Endodermal cell (in vitro differentiated cells): ENCODE data around the gene SOCS7. TPM values are rescaled to one million over a fixed set of nuclear protein-coding genes. Genes with fewer than 3 reads are reported as not detected.

ENCODE experiments used
- DNase-seq: peaks from one replicate; pipeline ENCODE4 v3.0.0-alpha.2; 2017
- H3K27ac ChIP-seq: 2 replicates; pipeline ENCODE4 v1.5.1; 2013; ENCODE audit warnings: mild to moderate bottlenecking, low read depth, low read length, moderate library complexity
- H3K27me3 ChIP-seq: 2 replicates; pipeline ENCODE4 v1.6.1; 2013; ENCODE audit warnings: mild to moderate bottlenecking, low read length, moderate library complexity; ENCODE audit not compliant: insufficient read depth, control insufficient read depth, poor library complexity, severe bottlenecking
- H3K36me3 ChIP-seq: 2 replicates; pipeline ENCODE4 v1.7.0; 2013; ENCODE audit warnings: mild to moderate bottlenecking, low read length, moderate library complexity; ENCODE audit not compliant: control insufficient read depth, insufficient read depth
- H3K4me1 ChIP-seq: one replicate; pipeline ENCODE4 v1.7.0; 2013; ENCODE audit warnings: low read length; ENCODE audit not compliant: control insufficient read depth, insufficient read depth
- H3K4me3 ChIP-seq: 2 replicates; pipeline ENCODE4 v1.5.1; 2013; ENCODE audit warnings: mild to moderate bottlenecking, low read length, moderate library complexity
- H3K9ac ChIP-seq: 2 replicates; pipeline ENCODE4 v1.6.1; 2013; ENCODE audit warnings: mild to moderate bottlenecking, low read length, moderate library complexity; ENCODE audit not compliant: poor library complexity, severe bottlenecking; ENCODE audit errors: extremely low read depth
- H3K9me3 ChIP-seq: 2 replicates; pipeline ENCODE4 v1.6.1; 2013; ENCODE audit warnings: mild to moderate bottlenecking, low read length, moderate library complexity; ENCODE audit not compliant: control insufficient read depth
- H3K27ac Mint-ChIP-seq: 2 replicates; pipeline ENCODE4 v1.8.0; 2020; ENCODE audit warnings: mixed read lengths
- H3K27me3 Mint-ChIP-seq: 2 replicates; pipeline ENCODE4 v1.8.0; 2021; ENCODE audit warnings: mild to moderate bottlenecking, mixed read lengths; ENCODE audit not compliant: insufficient read depth
- H3K36me3 Mint-ChIP-seq: 2 replicates; pipeline ENCODE4 v1.8.0; 2020; ENCODE audit warnings: low read depth, mixed read lengths
- H3K4me1 Mint-ChIP-seq: 2 replicates; pipeline ENCODE4 v1.8.0; 2020; ENCODE audit warnings: mixed read lengths
- H3K4me3 Mint-ChIP-seq: 2 replicates; pipeline ENCODE4 v1.8.0; 2020; ENCODE audit warnings: mild to moderate bottlenecking, moderate library complexity, mixed read lengths
- H3K9me3 Mint-ChIP-seq: 2 replicates; pipeline ENCODE4 v1.8.0; 2020; ENCODE audit warnings: mild to moderate bottlenecking, mixed read lengths
- CTCF ChIP-seq: fragments of 200-600 bp; sonication (generic); conservative IDR thresholded peaks from 2 replicates; pipeline ENCODE4 v1.5.0; 2021; ENCODE audit warnings: antibody characterized with exemption, mild to moderate bottlenecking
- WGBS, 2 experiments: methylation state at CpG; one replicate each; pipeline versions ENCODE4 v1.1.5 to v1.1.7; 2013; ENCODE audit warnings: missing lambda C conversion rate in 2 of 2, mixed read lengths in 1 of 2; ENCODE audit not compliant: insufficient coverage in 1 of 2, insufficient read length in 1 of 2; 5-methylcytosine and 5-hydroxymethylcytosine counted together
- total RNA-seq, 2 donors: library from RNA; stranded (reverse); fragmentation: NEBNext Ultra II Directional in 1 of 2; extraction: Animal tissue kit (Norgen Biotek cat#: 25700) in 1 of 2; gene quantifications; 2 replicates in 1 of 2; 3 replicates in 1 of 2; pipeline ENCODE4 v1.2.1, GENCODE V29; 2021

Gene SOCS7
- total RNA-seq, 2 donors from 2014 or later = 24.4 to 28.1 TPM

DNA sequence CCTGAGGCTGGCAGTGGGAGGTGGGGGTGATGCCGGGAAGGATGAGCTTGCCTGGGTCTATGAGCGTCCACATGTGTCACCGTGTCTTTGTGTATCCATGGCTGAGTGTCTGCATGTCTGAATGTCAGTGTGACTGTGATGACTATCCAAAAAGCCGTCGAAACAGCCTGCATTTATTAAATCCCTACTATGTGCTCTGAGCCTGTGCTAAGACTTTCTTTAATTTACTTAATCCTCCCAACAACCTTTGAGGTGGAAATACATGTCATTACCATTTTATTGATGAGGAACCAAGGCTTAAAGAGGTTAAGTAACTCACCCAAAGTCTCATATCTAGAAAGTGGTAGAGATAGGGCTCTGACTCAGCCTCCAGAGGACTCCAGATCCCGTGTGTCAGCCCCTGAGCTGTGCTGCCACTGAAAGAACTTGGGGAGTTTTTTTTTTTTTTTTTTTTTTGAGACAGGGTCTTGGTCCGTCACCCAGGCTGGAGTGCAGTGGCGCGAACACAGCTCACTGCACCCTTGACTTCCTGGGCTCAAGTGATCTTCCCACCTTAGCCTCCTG, 96.6 kb downstream of the SOCS7 start:
- Mint-ChIP-seq H3K27me3 (peaks cover 18% of the 10 kb centered on the region), H3K36me3 (no peaks in the 10 kb centered on the region), H3K4me1 (peaks cover 29% of the 10 kb centered on the region), H3K4me3 (no peak overlapping the region), H3K27ac (no peak overlapping the region), H3K9me3 (no peaks in the 10 kb centered on the region)
- Histone ChIP-seq H3K9ac (no peak overlapping the region), H3K27ac (no peak overlapping the region), H3K4me1 (peaks cover 9% of the 10 kb centered on the region), H3K4me3 (no peak overlapping the region), H3K9me3 (no peaks in the 10 kb centered on the region), H3K27me3 (peaks cover 8% of the 10 kb centered on the region), H3K36me3 (no peaks in the 10 kb centered on the region)
- no peak for TF ChIP-seq CTCF
- WGBS, 2 experiments = 87 to 91% methylated on average over 5 to 9 of the region's 9 CpGs
- DNase-seq = no peak

- peak; percentile 86 for DNase-seq
- H3K4me1 Mint-ChIP-seq = peaks cover 32% of the 10 kb centered on the region
- no peak for TF ChIP-seq CTCF
- 82 to 87% methylated on average over 3 to 15 of the region's 15 CpGs for WGBS, 2 experiments
- Histone ChIP-seq H3K4me3 (no peak overlapping the region), H3K9ac (no peak overlapping the region), H3K27ac (no peak overlapping the region), H3K9me3 (no peaks in the 10 kb centered on the region), H3K36me3 (no peaks in the 10 kb centered on the region), H3K27me3 (peaks cover 9% of the 10 kb centered on the region), H3K4me1 (peaks cover 12% of the 10 kb centered on the region)
- H3K36me3 Mint-ChIP-seq = no peaks in the 10 kb centered on the region
- no peak overlapping the region for H3K27ac Mint-ChIP-seq
- H3K4me3 Mint-ChIP-seq = no peak overlapping the region
- no peaks in the 10 kb centered on the region for H3K9me3 Mint-ChIP-seq
- H3K27me3 Mint-ChIP-seq = peaks cover 21% of the 10 kb centered on the region
Observed at GRCh38 chr17:38449364-38449763, 97.7 kb downstream of the SOCS7 start.

DNA sequence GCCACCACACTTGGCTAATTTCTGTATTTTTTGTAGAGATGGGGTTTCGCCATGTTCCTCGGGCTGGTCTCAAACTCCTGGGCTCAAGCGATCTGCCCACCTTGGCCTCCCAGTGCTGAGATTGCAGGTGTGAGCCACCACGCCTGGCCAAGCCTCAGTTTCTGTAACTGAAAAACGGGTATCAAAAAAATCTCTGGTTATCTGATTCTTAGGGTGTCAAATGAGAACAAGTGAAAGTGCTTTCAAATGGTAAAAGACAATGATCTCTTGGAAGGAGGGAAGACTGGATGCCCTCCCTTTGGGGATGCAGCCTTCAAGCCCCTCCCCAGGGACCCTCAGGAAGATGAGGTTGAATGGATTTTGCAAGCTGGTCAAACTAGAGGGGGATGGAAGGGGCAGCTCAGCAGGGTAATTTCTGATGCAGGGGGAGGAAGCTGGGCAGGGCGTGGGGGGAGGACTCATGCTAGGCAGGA, 98.9 kb downstream of the SOCS7 start:
- Histone ChIP-seq H3K4me1 (peaks cover 24% of the 10 kb centered on the region), H3K9ac (no peak overlapping the region), H3K9me3 (no peaks in the 10 kb centered on the region), H3K4me3 (no peak overlapping the region), H3K27ac (peak overlapping the region; percentile 49), H3K27me3 (peaks cover 9% of the 10 kb centered on the region), H3K36me3 (no peaks in the 10 kb centered on the region)
- H3K27me3 Mint-ChIP-seq = peaks cover 29% of the 10 kb centered on the region
- no peak for TF ChIP-seq CTCF
- DNase-seq = no peak
- peak overlapping the region; percentile 68 for H3K4me3 Mint-ChIP-seq
- no peaks in the 10 kb centered on the region for H3K36me3 Mint-ChIP-seq
- 51 to 65% methylated on average over 5 of the region's 6 CpGs for WGBS, 2 experiments
- peaks cover 41% of the 10 kb centered on the region for H3K4me1 Mint-ChIP-seq
- no peaks in the 10 kb centered on the region for H3K9me3 Mint-ChIP-seq
- H3K27ac Mint-ChIP-seq = peak overlapping the region; percentile 24
